HepG2 (cell line): Measurements from ENCODE around the gene TAS1R3. TPM values are rescaled to one million over a fixed set of nuclear protein-coding genes. Genes with fewer than 3 reads are reported as not detected.

Experiments
- ARNT ChIP-seq: fragments of 450-650 bp; IDR thresholded peaks from 2 replicates; pipeline ENCODE4 v1.6.1; 2017
- EEA1 ChIP-seq: sonication (generic); formaldehyde crosslinking; IDR thresholded peaks from 2 replicates; pipeline ENCODE4 v1.5.1; 2020; ENCODE audit warnings: mild to moderate bottlenecking, missing genetic modification reagents, borderline replicate concordance
- MBNL3 ChIP-seq: fragments of 250-450 bp; sonication (Bioruptor Pico); conservative IDR thresholded peaks from 2 replicates; pipeline ENCODE4 v1.8.0; 2022; ENCODE audit warnings: mild to moderate bottlenecking, inconsistent platforms
- MEIS2 ChIP-seq: sonication (generic); formaldehyde crosslinking; IDR thresholded peaks from 2 replicates; pipeline ENCODE4 v1.9.0; 2021; ENCODE audit warnings: mild to moderate bottlenecking, missing genetic modification reagents
- MTA1 ChIP-seq: sonication (generic); formaldehyde crosslinking; IDR thresholded peaks from 2 replicates; pipeline ENCODE4 v1.4.0; 2020; ENCODE audit warnings: missing genetic modification reagents, mild to moderate bottlenecking, borderline replicate concordance
- NR3C1 ChIP-seq: sonication (generic); formaldehyde crosslinking; IDR thresholded peaks from 2 replicates; pipeline ENCODE4 v1.4.0; 2020; ENCODE audit warnings: missing genetic modification reagents
- ONECUT2 ChIP-seq: sonication (generic); formaldehyde crosslinking; IDR thresholded peaks from 2 replicates; pipeline ENCODE4 v1.4.0; 2020; ENCODE audit warnings: missing genetic modification reagents
- PHB2 ChIP-seq: fragments of 450-650 bp; IDR thresholded peaks from 2 replicates; pipeline ENCODE4 v1.6.1; 2018; ENCODE audit not compliant: partially characterized antibody
- RAD51 ChIP-seq: fragments of 450-650 bp; IDR thresholded peaks from 2 replicates; pipeline ENCODE4 v1.6.1; 2016; ENCODE audit warnings: borderline replicate concordance
- SIN3A ChIP-seq: IDR thresholded peaks from 2 replicates; pipeline ENCODE4 v1.6.1; 2011; ENCODE audit warnings: low read depth, mild to moderate bottlenecking, control low read depth, low read length, borderline replicate concordance
- ZBTB14 ChIP-seq: sonication (generic); formaldehyde crosslinking; IDR thresholded peaks from 2 replicates; pipeline ENCODE4 v1.4.0; 2020; ENCODE audit warnings: missing genetic modification reagents
- ZNF224 ChIP-seq: sonication (generic); formaldehyde crosslinking; IDR thresholded peaks from 2 replicates; pipeline ENCODE4 v1.5.0; 2020; ENCODE audit warnings: mild to moderate bottlenecking, missing genetic modification reagents
- ZNF589 ChIP-seq: sonication (generic); formaldehyde crosslinking; conservative IDR thresholded peaks from 2 replicates; pipeline ENCODE4 v1.8.0; 2022; ENCODE audit warnings: mild to moderate bottlenecking, moderate library complexity, missing genetic modification reagents
- ZNF598 ChIP-seq: sonication (generic); formaldehyde crosslinking; IDR thresholded peaks from 2 replicates; pipeline ENCODE4 v1.5.1; 2020; ENCODE audit warnings: mild to moderate bottlenecking, missing genetic modification reagents, borderline replicate concordance
- ZNF616 ChIP-seq: sonication (generic); formaldehyde crosslinking; IDR thresholded peaks from 2 replicates; pipeline ENCODE4 v1.5.0; 2020; ENCODE audit warnings: low read depth, mild to moderate bottlenecking, missing genetic modification reagents
- ZNF768 ChIP-seq: sonication (generic); formaldehyde crosslinking; IDR thresholded peaks from 2 replicates; pipeline ENCODE4 v1.4.0; 2020; ENCODE audit warnings: missing genetic modification reagents
- ZXDC ChIP-seq: sonication (generic); formaldehyde crosslinking; IDR thresholded peaks from 2 replicates; pipeline ENCODE4 v1.5.0; 2020; ENCODE audit warnings: mild to moderate bottlenecking, missing genetic modification reagents
- polyA plus RNA-seq, 8 experiments: library from polyadenylated mRNA; depleted of rRNA in 3 of 8; stranded (reverse) in 7 of 8; unstranded in 1 of 8; fragments of >200 nt; fragmentation: Illumina TruSeq in 4 of 8; extraction: Trizol in 4 of 8; gene quantifications; 2 replicates each; pipeline versions ENCODE4 v1.2.1 to v1.2.3, GENCODE V29; 2011 to 2016; ENCODE audit warnings: low read depth in 4 of 8, missing spikeins in 1 of 8, mixed read lengths in 1 of 8; ENCODE audit not compliant: insufficient read depth in 1 of 8
- total RNA-seq, 5 experiments: library from RNA; depleted of rRNA; stranded (reverse); fragments of >200 nt; fragmentation: Illumina TruSeq; extraction: Trizol; gene quantifications; 2 replicates each; pipeline ENCODE4 v1.2.3, GENCODE V29; 2016; ENCODE audit warnings: low read depth in 1 of 5
- TF ChIP-seq, protein P1 (sequence below): sonication (generic); formaldehyde crosslinking; IDR thresholded peaks from 2 replicates; pipeline ENCODE4 v1.4.0; 2020; ENCODE audit warnings: missing genetic modification reagents
- TF ChIP-seq, protein P2 (sequence below): sonication (generic); formaldehyde crosslinking; IDR thresholded peaks from 2 replicates; pipeline ENCODE4 v1.5.1; 2020; ENCODE audit warnings: mild to moderate bottlenecking, missing genetic modification reagents, borderline replicate concordance

Gene TAS1R3
- total and polyA plus RNA-seq, 2 of the 13 experiments (the other 11 are each of a cell fraction or from before 2014, with no cell fraction given) = 0.13 to 0.15 TPM

GRCh38 chr1:1291548-1292441 is 39.3 kb upstream of the TAS1R3 start (continued):
- TF ChIP-seq SIN3A (no peak), ZNF224 (CRISPR knock-in tag) (no peak), PHB2 (no peak), ZNF768 (no peak), MEIS2 (CRISPR knock-in tag) (no peak), ONECUT2 (CRISPR knock-in tag) (no peak), EEA1 (no peak), ZNF616 (CRISPR knock-in tag) (no peak), ZNF589 (0 out of 2 replicates have a peak, but pooled peaks have one; percentile 41), ZXDC (CRISPR knock-in tag) (no peak), RAD51 (no peak), MBNL3 (CRISPR knock-in tag) (no peak), MTA1 (CRISPR knock-in tag) (no peak), NR3C1 (CRISPR knock-in tag) (no peak), ARNT (no peak), ZBTB14 (CRISPR knock-in tag) (no peak), ZNF598 (no peak)
- TF ChIP-seq, protein P1, sequence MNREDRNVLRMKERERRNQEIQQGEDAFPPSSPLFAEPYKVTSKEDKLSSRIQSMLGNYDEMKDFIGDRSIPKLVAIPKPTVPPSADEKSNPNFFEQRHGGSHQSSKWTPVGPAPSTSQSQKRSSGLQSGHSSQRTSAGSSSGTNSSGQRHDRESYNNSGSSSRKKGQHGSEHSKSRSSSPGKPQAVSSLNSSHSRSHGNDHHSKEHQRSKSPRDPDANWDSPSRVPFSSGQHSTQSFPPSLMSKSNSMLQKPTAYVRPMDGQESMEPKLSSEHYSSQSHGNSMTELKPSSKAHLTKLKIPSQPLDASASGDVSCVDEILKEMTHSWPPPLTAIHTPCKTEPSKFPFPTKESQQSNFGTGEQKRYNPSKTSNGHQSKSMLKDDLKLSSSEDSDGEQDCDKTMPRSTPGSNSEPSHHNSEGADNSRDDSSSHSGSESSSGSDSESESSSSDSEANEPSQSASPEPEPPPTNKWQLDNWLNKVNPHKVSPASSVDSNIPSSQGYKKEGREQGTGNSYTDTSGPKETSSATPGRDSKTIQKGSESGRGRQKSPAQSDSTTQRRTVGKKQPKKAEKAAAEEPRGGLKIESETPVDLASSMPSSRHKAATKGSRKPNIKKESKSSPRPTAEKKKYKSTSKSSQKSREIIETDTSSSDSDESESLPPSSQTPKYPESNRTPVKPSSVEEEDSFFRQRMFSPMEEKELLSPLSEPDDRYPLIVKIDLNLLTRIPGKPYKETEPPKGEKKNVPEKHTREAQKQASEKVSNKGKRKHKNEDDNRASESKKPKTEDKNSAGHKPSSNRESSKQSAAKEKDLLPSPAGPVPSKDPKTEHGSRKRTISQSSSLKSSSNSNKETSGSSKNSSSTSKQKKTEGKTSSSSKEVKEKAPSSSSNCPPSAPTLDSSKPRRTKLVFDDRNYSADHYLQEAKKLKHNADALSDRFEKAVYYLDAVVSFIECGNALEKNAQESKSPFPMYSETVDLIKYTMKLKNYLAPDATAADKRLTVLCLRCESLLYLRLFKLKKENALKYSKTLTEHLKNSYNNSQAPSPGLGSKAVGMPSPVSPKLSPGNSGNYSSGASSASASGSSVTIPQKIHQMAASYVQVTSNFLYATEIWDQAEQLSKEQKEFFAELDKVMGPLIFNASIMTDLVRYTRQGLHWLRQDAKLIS (CRISPR knock-in tag) = no peak
- TF ChIP-seq, protein P2, sequence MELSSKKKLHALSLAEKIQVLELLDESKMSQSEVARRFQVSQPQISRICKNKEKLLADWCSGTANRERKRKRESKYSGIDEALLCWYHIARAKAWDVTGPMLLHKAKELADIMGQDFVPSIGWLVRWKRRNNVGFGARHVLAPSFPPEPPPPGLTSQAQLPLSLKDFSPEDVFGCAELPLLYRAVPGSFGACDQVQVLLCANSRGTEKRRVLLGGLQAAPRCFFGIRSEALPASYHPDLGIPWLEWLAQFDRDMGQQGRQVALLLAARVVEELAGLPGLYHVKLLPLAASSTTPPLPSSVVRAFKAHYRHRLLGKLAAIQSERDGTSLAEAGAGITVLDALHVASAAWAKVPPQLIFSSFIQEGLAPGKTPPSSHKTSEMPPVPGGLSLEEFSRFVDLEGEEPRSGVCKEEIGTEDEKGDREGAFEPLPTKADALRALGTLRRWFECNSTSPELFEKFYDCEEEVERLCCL (CRISPR knock-in tag) = no peak
